H1 (cell line): ENCODE results near the gene LDLRAD3. TPM values are rescaled to one million over a fixed set of nuclear protein-coding genes. Genes with fewer than 3 reads are reported as not detected.

Experiments used
- CBX8 ChIP-seq: fragments of 300-800, 300-1000 bp; sonication (generic); IDR thresholded peaks from 2 replicates; pipeline ENCODE4 v1.7.1; 2016; ENCODE audit warnings: low read depth, low read length, borderline replicate concordance
- KDM5A ChIP-seq: fragments of 200-600 bp; IDR thresholded peaks from 2 replicates; pipeline ENCODE4 v1.7.1; 2012; ENCODE audit warnings: mild to moderate bottlenecking, low read length, inconsistent platforms, mixed read lengths
- POU5F1 ChIP-seq: IDR thresholded peaks from 2 replicates; pipeline ENCODE4 v1.6.1; 2011; ENCODE audit warnings: low read depth, mild to moderate bottlenecking, low read length, moderate library complexity
- SIX5 ChIP-seq: IDR thresholded peaks from 2 replicates; pipeline ENCODE4 v1.6.1; 2011; ENCODE audit warnings: mild to moderate bottlenecking, low read depth, low read length
- polyA plus RNA-seq, 7 experiments: library from polyadenylated mRNA; depleted of rRNA in 3 of 7; stranded (reverse) in 5 of 7; unstranded in 2 of 7; fragments of >200 nt in 5 of 7; fragments of 200-250 nt in 2 of 7; gene quantifications; 1 replicate in 5 of 7; 2 replicates in 1 of 7; 4 replicates in 1 of 7; pipeline versions ENCODE4 v1.2.1 to v1.2.3, GENCODE V29; 2011 to 2013; ENCODE audit warnings: missing spikeins in 2 of 7, mixed read lengths in 2 of 7
- total RNA-seq: library from RNA; stranded (reverse); fragmentation: NEBNext Ultra II Directional; extraction: Animal tissue kit (Norgen Biotek cat#: 25700); gene quantifications from 2 replicates; pipeline ENCODE4 v1.2.1, GENCODE V29; 2021

The LDLRAD3 gene
- total and polyA plus RNA-seq, 2 of the 8 experiments (the other 6 are each of a cell fraction or from before 2014, with no cell fraction given), result 18.6 to 22.8 TPM

DNA sequence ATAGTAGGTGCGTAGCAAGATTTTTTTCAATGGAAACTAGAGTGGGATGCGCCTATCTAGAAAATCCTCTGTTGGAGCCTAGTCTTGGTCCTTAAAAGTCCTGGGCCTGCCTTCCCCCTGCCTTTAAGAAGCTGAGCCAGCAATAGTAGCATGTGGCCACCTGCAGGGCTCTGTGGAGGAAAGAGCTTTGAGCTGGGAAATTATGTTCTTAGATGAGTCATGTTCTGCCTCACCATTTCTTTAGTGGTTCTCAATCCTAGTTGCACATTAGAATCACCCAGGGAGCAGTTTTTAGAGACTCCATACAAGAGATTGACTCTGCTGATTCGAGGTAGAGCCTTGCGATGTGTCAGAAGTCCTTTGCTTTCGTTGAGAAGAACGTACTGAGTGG, 211.9 kb downstream of the LDLRAD3 start (continued):
- no peak for TF ChIP-seq KDM5A
- TF ChIP-seq CBX8, result no peak
- no peak for TF ChIP-seq SIX5
- no peak for TF ChIP-seq POU5F1
